ENCODE data around the gene PRKAA2. TPM values are rescaled to one million over a fixed set of nuclear protein-coding genes. Genes with fewer than 3 reads are reported as not detected.

PRKAA2 gene
- total and polyA plus RNA-seq, 2 of the 13 experiments (the other 11 are each of a cell fraction or from before 2014, with no cell fraction given), result 6.0 to 7.5 TPM

DNA sequence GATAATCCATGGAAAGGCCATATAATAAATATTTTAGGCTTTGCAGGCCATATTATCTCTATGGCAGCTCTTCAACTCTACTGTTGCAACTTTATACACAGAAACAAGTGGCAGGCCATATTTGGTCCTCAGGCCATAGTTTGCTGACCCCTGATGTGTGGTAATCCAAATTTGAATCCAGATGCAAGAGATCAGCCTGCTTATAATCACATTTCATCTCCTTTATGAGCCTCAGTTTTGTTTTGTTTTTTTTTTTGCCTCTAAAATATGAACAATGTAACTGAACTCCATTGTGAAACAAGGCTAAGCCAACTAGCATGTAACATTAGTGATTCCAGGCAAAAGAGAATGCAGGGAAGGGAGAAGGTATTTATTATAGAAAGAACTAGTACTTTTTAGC, 81.6 kb downstream of the PRKAA2 start:
- BruUV-seq (replicated peaks), result no TSS peak
- no peak for TF ChIP-seq FOXA1 (IDR thresholded peaks at IDR 0.05)
- TF ChIP-seq FOXA1 (CRISPR knock-in tag; IDR thresholded peaks at IDR 0.05), result no peak
- TF ChIP-seq SIX1 (CRISPR knock-in tag; IDR thresholded peaks at IDR 0.05; ENCODE audit: borderline replicate concordance), result no peak
- TF ChIP-seq NFATC3 (CRISPR knock-in tag; IDR thresholded peaks at IDR 0.05), result no peak
- TF ChIP-seq PTBP1 (IDR thresholded peaks at IDR 0.05; ENCODE audit: low read depth, low read length, poor library complexity, severe bottlenecking), result no peak
- TF ChIP-seq, protein P1, sequence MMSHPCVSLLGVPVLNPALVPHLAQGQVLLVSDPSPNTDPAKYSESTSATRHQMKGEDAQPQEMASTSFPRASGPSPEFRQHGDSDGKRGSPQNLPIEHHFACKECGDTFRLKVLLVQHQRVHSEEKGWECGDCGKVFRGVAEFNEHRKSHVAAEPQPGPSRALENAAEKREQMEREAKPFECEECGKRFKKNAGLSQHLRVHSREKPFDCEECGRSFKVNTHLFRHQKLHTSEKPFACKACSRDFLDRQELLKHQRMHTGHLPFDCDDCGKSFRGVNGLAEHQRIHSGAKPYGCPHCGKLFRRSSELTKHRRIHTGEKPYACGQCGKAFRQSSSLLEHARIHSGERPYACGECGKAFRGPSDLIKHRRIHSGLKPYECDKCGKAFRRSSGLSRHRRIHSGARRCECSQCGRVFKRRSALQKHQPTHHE (CRISPR knock-in tag; IDR thresholded peaks at IDR 0.05; ENCODE audit: borderline replicate concordance), result no peak
- no peak for TF ChIP-seq ZNF709 (CRISPR knock-in tag; IDR thresholded peaks at IDR 0.05)
- TF ChIP-seq NR2F2 (IDR thresholded peaks at IDR 0.05; ENCODE audit: borderline replicate concordance, low read depth), result no peak
- H3K9me3 ChIP-seq (ENCODE audit: low read length), result no peaks in the 10 kb centered on the region
- no peak overlapping the region for H2AFZ ChIP-seq (ENCODE audit: low read length)
- in situ Hi-C loops (cut with HindIII; ENCODE audit: extremely low pct_ligation_motif_present, low pct_unique_long_range_greater_than_20kb) (no loop called here), intact Hi-C loops (cut with micrococcal nuclease; ENCODE audit: unreplicated experiment) (no loop called here)
- H3K9ac ChIP-seq (ENCODE audit: insufficient read depth, low read depth, low read length), result no peak overlapping the region
- no peak for ATAC-seq
- H3K4me2 ChIP-seq (ENCODE audit: low read depth, low read length), result no peak overlapping the region
- no peak for FAIRE-seq
- no peak overlapping the region for H3K4me3 ChIP-seq (replicated peaks in 1 of 3; ENCODE audit: insufficient read depth in 1 of 3, low read depth in 2 of 3, low read length in 3 of 3)
- H4K20me1 ChIP-seq (ENCODE audit: insufficient read depth, low read length), result no peaks in the 10 kb centered on the region
- no peaks in the 10 kb centered on the region for H3K4me1 ChIP-seq (ENCODE audit: insufficient read depth, low read length)
- CTCF ChIA-PET (ENCODE audit: low intra/inter-chr PET ratio, low total read pairs), result no interaction called here
- no peak overlapping the region for H3K27ac ChIP-seq (ENCODE audit: extremely low read length, insufficient read depth, low read length)
- no peak for DNase-seq (ENCODE audit: low spot score)
- no peaks in the 10 kb centered on the region for H3K79me2 ChIP-seq (ENCODE audit: insufficient read depth, low read length)
- POLR2A ChIA-PET, result no interaction called here
- no peaks in the 10 kb centered on the region for H3K27me3 ChIP-seq (ENCODE audit: control insufficient read depth in 1 of 2, insufficient read depth in 2 of 2, low read length in 2 of 2)
- H3K36me3 ChIP-seq (replicated peaks in 1 of 2; ENCODE audit: control insufficient read depth in 1 of 2, insufficient read depth in 2 of 2, low read length in 2 of 2), result no peaks in the 10 kb centered on the region

DNA sequence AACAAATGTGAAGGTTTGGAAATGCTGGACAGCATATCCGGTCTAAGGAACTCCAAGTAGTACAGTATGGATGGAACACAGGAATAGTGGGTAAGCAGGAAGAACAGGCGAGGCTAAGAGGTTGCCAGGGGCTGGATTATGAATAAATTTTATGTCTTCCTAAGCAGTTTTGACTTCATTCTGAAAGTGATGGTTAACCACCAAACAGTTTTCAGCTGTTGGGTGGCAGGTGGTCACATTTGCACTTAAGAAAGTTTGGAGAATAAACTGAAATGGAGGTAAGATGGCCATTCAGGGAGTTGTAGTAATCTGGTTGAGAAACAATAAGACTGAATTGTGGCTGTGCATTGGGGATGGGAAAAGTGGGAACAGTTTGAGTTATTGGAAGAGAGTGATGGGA, 83.8 kb downstream of the PRKAA2 start:
- TF ChIP-seq, protein P2, sequence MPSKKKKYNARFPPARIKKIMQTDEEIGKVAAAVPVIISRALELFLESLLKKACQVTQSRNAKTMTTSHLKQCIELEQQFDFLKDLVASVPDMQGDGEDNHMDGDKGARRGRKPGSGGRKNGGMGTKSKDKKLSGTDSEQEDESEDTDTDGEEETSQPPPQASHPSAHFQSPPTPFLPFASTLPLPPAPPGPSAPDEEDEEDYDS (CRISPR knock-in tag; IDR thresholded peaks at IDR 0.05), result no peak
- no peak for TF ChIP-seq KDM5B (CRISPR knock-in tag; IDR thresholded peaks at IDR 0.05; ENCODE audit: borderline replicate concordance)
- TF ChIP-seq YY1 (IDR thresholded peaks at IDR 0.05; ENCODE audit: insufficient read depth, insufficient replicate concordance, low read depth, low read length), result no peak
- no peak for TF ChIP-seq ATRX (CRISPR knock-in tag; IDR thresholded peaks at IDR 0.05; ENCODE audit: borderline replicate concordance)
- TF ChIP-seq HMGA1 (CRISPR knock-in tag; conservative IDR thresholded peaks at IDR 0.05), result no peak
- no peak for TF ChIP-seq ZNF619 (CRISPR knock-in tag; IDR thresholded peaks at IDR 0.05)
- TF ChIP-seq, protein P3, sequence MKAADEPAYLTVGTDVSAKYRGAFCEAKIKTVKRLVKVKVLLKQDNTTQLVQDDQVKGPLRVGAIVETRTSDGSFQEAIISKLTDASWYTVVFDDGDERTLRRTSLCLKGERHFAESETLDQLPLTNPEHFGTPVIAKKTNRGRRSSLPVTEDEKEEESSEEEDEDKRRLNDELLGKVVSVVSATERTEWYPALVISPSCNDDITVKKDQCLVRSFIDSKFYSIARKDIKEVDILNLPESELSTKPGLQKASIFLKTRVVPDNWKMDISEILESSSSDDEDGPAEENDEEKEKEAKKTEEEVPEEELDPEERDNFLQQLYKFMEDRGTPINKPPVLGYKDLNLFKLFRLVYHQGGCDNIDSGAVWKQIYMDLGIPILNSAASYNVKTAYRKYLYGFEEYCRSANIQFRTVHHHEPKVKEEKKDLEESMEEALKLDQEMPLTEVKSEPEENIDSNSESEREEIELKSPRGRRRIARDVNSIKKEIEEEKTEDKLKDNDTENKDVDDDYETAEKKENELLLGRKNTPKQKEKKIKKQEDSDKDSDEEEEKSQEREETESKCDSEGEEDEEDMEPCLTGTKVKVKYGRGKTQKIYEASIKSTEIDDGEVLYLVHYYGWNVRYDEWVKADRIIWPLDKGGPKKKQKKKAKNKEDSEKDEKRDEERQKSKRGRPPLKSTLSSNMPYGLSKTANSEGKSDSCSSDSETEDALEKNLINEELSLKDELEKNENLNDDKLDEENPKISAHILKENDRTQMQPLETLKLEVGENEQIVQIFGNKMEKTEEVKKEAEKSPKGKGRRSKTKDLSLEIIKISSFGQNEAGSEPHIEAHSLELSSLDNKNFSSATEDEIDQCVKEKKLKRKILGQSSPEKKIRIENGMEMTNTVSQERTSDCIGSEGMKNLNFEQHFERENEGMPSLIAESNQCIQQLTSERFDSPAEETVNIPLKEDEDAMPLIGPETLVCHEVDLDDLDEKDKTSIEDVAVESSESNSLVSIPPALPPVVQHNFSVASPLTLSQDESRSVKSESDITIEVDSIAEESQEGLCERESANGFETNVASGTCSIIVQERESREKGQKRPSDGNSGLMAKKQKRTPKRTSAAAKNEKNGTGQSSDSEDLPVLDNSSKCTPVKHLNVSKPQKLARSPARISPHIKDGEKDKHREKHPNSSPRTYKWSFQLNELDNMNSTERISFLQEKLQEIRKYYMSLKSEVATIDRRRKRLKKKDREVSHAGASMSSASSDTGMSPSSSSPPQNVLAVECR (CRISPR knock-in tag; IDR thresholded peaks at IDR 0.05; ENCODE audit: borderline replicate concordance), result no peak
- TF ChIP-seq ONECUT2 (CRISPR knock-in tag; IDR thresholded peaks at IDR 0.05), result no peak

More for the DNA sequence above, 83.8 kb downstream of the PRKAA2 start:
- FAIRE-seq, result no peak
- ChIA-PET POLR2A (no interaction called here), CTCF (ENCODE audit: low intra/inter-chr PET ratio, low total read pairs) (no interaction called here)
- BruUV-seq (replicated peaks), result no TSS peak
- intact Hi-C loops (cut with micrococcal nuclease; ENCODE audit: unreplicated experiment) (no loop called here), in situ Hi-C loops (cut with HindIII; ENCODE audit: extremely low pct_ligation_motif_present, low pct_unique_long_range_greater_than_20kb) (no loop called here)
- no peak for DNase-seq (ENCODE audit: low spot score)
- Histone ChIP-seq H3K79me2 (ENCODE audit: insufficient read depth, low read length) (no peaks in the 10 kb centered on the region), H2AFZ (ENCODE audit: low read length) (no peak overlapping the region), H3K9ac (ENCODE audit: insufficient read depth, low read depth, low read length) (no peak overlapping the region), H3K9me3 (ENCODE audit: low read length) (no peaks in the 10 kb centered on the region), H3K4me3 (replicated peaks in 1 of 3; ENCODE audit: insufficient read depth in 1 of 3, low read depth in 2 of 3, low read length in 3 of 3) (no peak overlapping the region), H3K27ac (ENCODE audit: extremely low read length, insufficient read depth, low read length) (no peak overlapping the region), H3K4me2 (ENCODE audit: low read depth, low read length) (no peak overlapping the region), H4K20me1 (ENCODE audit: insufficient read depth, low read length) (no peaks in the 10 kb centered on the region), H3K27me3 (ENCODE audit: control insufficient read depth in 1 of 2, insufficient read depth in 2 of 2, low read length in 2 of 2) (no peaks in the 10 kb centered on the region), H3K36me3 (replicated peaks in 1 of 2; ENCODE audit: control insufficient read depth in 1 of 2, insufficient read depth in 2 of 2, low read length in 2 of 2) (no peaks in the 10 kb centered on the region), H3K4me1 (ENCODE audit: insufficient read depth, low read length) (no peaks in the 10 kb centered on the region)
- WGBS (ENCODE audit: low lambda C conversion rate), result 93% methylated on average over 2 of the region's 2 CpGs
- no peak for ATAC-seq

All from HepG2 (cell line).